ENCODE measurements around the gene LATS2.
"Not testable (repeated sequence)": the region's sequence is repeated elsewhere in the genome, so short reads cannot be mapped to it uniquely, and the experiment has no call there.

LATS2 gene

GRCh38 chr13:21075379-21076249, 14.2 kb upstream of the LATS2 start:
- DNase-seq (ENCODE audit: low spot score): no peak

- no peak for DNase-seq (ENCODE audit: low spot score)
Measured at GRCh38 chr13:21075011-21075378, 13.6 kb upstream of the LATS2 start.

- DNase-seq (ENCODE audit: low spot score): no peak
Measured at GRCh38 chr13:21074546-21074945, 13.2 kb upstream of the LATS2 start.

GRCh38 chr13:21071924-21072323, 10.5 kb upstream of the LATS2 start:
- DNase-seq (ENCODE audit: low spot score): no peak

- no peak for DNase-seq (ENCODE audit: low spot score)
Measured at GRCh38 chr13:21071015-21071414, 9.6 kb upstream of the LATS2 start.

- no peak for DNase-seq (ENCODE audit: low spot score)
Measured at GRCh38 chr13:21069561-21070004, 8.2 kb upstream of the LATS2 start.

- no peak for DNase-seq (ENCODE audit: low spot score)
Measured at GRCh38 chr13:21067848-21068247, 6.5 kb upstream of the LATS2 start.

GRCh38 chr13:21066946-21067345, 5.6 kb upstream of the LATS2 start:
- no peak for DNase-seq (ENCODE audit: low spot score)

GRCh38 chr13:21065686-21066085, 4.3 kb upstream of the LATS2 start:
- no peak for DNase-seq (ENCODE audit: low spot score)

GRCh38 chr13:21063031-21063430, 1.6 kb upstream of the LATS2 start:
- no peak for DNase-seq (ENCODE audit: low spot score)

GRCh38 chr13:21060338-21061028, 903 bp downstream of the LATS2 start:
- no peak for DNase-seq (ENCODE audit: low spot score)

- no peak for DNase-seq (ENCODE audit: low spot score)
Measured at GRCh38 chr13:21059641-21060337, 1.6 kb downstream of the LATS2 start.

GRCh38 chr13:21058361-21058760, 3.0 kb downstream of the LATS2 start:
- no peak for DNase-seq (ENCODE audit: low spot score)

GRCh38 chr13:21055511-21056045, 5.8 kb downstream of the LATS2 start:
- no peak for DNase-seq (ENCODE audit: low spot score)

GRCh38 chr13:21055016-21055415, 6.4 kb downstream of the LATS2 start:
- DNase-seq (ENCODE audit: low spot score): no peak

GRCh38 chr13:21054313-21054712, 7.1 kb downstream of the LATS2 start:
- no peak for DNase-seq (ENCODE audit: low spot score)

GRCh38 chr13:21053231-21053630, 8.2 kb downstream of the LATS2 start:
- no peak for DNase-seq (ENCODE audit: low spot score)

- no peak for DNase-seq (ENCODE audit: low spot score)
Measured at GRCh38 chr13:21051675-21052074, 9.7 kb downstream of the LATS2 start.

- DNase-seq (ENCODE audit: low spot score): no peak
Measured at GRCh38 chr13:21050288-21051197, 10.8 kb downstream of the LATS2 start.

- not testable (repeated sequence) for DNase-seq (ENCODE audit: low spot score)
Measured at GRCh38 chr13:21049731-21050130, 11.7 kb downstream of the LATS2 start.

- DNase-seq (ENCODE audit: low spot score): no peak
Measured at GRCh38 chr13:21048901-21049698, 12.3 kb downstream of the LATS2 start.

All from pons (tissue), 1 donor.